ENCODE data around the gene RAPGEF4.

Gene RAPGEF4

GRCh38 chr2:172735582-172736423, at the start of gene RAPGEF4:
Gene RAPGEF4, plus strand, starts transcription at chr2:172735845. Its CDS starts 139 bp downstream, at chr2:172735984.
- DNase-seq (ENCODE audit: low spot score) = no peak

GRCh38 chr2:172693037-172693436, 42.6 kb upstream of the RAPGEF4 start:
- DNase-seq (ENCODE audit: low spot score) = peak; percentile 14

DNA sequence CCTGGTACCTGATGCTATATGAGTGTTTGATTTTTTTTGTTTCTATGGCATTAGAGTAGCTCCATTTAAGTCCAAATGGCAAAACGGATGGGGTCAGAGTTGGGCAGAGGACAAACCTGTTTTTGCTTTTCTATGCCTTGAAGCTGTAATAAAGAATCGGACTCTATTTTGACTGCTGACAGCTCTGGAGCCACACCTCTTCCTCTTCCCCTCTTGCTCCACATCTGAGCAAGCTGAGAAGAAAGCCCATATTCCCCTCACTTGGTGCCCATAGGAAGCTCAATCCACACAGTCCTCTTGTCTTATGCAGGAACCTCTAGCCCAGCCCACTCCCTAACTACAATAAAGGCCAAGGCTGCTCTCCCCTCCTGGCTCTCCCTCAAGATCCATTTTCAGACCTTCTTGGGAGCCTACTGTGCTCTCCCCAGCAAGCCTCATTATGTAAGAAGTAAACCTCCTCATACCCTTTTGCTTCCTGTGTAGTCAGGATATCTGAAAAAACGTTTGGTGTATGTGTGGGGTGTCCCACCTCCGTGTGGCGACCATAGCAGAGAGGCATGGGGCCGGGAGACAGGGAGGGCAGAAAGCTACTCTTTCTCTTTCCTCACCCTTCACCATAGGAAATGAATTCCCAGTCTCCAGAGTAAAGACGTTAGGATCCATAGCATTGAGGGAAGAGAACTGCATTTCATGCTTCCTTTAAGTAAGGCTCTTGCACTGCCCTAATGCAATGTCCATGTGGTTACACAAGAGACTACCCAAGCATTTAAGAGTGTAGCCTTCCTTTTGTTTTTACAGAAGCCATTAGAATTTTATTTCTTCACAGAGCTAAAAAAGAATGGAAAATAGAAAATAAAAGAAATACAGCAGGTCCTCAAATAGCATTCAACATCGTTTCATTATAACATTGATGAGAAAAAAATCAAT, 41.9 kb upstream of the RAPGEF4 start:
- no peak for DNase-seq (ENCODE audit: low spot score)

DNA sequence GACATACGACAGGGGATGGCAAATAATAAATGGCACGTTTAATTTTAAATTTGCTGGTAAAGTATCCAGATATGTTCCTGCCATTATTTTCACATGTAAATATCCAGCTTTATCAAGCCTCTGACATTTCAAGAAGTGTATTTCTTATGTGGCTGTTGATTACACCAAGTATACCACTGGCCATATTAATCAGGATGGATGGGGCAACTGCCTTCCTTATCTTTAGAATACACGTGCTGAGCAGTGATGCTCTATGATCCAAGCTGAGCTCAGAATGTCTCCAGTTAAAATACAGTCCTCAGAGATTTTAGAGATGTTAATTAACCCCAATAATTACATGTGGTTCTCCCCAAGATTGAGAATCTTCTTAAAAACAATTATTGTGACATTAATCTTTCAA, 38.3 kb upstream of the RAPGEF4 start:
- DNase-seq (ENCODE audit: low spot score) = no peak

GRCh38 chr2:172698041-172698863, 37.4 kb upstream of the RAPGEF4 start:
- peak; percentile 58 for DNase-seq (ENCODE audit: low spot score)

- no peak for DNase-seq (ENCODE audit: low spot score)
Measured at GRCh38 chr2:172701250-172701649, 34.4 kb upstream of the RAPGEF4 start.

GRCh38 chr2:172702451-172702850, 33.2 kb upstream of the RAPGEF4 start:
- no peak for DNase-seq (ENCODE audit: low spot score)

DNA sequence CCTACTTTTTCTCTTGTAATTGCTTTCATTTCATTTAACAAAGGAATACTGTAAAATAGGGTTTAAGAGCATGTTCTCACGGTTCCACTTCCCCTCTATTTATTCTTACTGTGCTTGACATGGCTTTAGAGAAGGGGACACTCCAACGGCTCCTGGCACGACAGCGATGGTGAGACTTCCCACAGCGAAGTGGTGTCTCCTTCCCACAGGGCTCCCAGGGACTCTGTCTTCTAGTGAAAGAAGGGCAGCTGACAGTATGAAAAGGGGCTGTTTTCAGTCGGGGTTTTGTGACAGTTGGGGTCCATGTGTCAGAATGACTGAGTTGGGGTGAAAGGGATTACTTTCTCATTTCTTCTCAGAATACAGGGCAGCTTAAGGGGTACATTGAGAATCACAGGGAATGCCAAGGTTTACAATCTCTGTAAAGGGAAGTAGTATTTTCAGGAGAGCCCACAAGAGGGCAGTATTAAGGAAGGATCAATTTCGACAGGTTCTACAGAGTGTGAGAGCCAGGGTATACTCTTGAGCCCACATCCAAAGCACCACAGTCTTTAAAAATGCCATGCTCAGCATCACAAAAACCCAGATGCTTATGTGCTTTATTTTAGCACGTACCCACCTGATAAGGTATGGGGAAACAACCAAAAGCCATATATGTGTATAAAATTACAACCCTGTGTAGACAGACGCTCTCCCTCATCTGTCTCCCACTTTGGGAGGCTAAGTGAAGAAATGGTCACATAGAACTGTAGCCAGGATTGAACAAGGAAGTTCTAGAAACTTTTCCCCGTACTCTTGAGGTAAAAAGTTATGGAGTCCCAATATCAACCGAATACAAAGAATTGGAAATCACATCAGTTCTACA, 31.3 kb upstream of the RAPGEF4 start:
- peak; percentile 22 for DNase-seq (ENCODE audit: low spot score)

- DNase-seq (ENCODE audit: low spot score) = no peak
Measured at GRCh38 chr2:172705352-172705751, 30.3 kb upstream of the RAPGEF4 start.

GRCh38 chr2:172708247-172708646, 27.4 kb upstream of the RAPGEF4 start:
- no peak for DNase-seq (ENCODE audit: low spot score)

DNA sequence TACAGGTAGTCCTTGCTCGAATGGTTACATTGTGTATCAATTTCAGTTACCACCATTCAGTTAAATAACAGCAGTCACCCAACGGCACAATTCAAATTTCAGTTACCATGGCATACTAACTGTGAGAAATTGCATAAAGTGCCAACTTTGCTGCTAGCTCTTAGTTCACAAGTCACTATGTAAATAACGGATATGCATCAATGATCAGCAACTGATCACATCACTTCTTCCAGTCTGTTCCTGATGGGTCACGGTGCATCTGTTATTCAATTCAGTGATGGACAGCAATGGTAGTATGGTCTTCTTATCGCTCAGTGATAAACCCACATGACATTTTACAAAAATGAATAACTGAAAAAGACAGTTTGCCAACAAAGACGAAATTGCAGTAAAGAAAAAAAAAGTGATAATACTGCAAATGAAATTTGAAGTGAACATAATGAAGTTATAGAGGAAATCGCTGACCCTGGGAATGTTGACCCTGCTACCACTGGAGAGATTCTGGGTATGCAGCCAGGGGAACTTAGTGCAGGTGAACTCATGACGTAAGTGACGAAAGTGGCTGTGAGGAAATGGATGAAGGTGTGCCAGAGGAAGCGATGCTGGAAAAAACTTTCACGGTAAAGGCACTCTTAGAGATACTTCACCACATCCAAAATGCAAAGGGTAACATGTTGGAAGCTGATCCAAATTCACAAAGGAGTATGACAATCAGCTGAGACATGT, 25.9 kb upstream of the RAPGEF4 start:
- DNase-seq (ENCODE audit: low spot score) = no peak

DNA sequence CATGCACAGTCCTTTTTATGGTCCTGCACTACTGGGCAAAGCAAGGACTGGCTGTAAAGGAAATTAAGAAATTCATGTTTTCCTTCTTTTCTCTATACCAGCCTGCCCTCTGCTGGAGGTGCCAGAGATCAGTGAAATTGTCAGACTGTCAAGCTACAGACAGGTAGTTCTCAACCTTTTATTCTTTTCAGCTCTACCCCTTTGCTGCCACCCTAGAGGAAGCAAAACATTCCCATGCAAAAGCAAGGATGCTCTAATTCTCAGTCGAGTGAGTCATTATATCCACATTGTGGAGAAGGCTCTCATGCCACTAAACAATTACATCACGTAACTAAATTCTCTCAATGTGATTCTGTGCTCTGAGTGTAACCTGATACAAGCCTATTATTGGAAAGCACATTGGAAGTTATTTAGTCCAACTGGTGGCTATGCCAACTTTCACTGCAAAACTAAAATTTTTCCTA, 25.0 kb upstream of the RAPGEF4 start:
- DNase-seq (ENCODE audit: low spot score) = peak; percentile 38

DNA sequence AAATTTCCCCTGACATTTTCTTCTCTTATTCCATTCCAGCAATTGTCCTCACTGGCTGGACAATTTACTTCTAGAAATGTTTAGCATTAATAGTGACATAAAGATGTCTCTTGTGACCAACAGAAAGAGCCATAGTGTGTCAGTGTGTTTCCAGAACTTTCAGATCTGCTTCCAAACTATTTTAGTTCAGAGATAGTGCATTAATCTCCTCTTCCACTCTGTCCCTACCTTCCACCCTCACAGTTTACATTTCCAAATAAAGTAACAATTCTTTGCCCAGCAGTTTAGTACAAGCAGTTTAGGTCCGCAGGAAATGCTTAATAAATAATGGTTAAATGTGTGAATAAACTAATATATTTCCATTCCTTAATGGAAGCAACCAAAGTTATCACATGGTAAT, 24.5 kb upstream of the RAPGEF4 start:
- DNase-seq (ENCODE audit: low spot score) = no peak

DNA sequence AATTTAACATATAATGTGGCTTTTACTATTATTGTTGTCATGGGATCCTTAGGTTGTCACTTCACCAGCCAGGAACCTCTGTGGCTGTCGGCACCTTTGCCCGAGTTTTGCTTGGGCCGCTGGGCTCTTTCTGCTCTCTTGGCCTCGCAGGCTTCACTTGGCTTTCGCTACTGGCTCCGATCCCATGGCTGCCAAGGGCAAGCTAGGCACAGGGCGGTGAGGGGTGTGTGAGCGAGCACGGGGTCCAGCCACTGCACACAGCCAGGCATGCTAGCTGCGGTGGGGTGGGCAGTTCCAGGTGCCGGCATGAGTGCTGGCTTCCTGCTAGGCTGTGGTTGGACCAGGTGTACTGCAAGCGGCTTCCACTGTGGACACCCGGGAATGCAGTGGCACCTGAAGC, 23.4 kb upstream of the RAPGEF4 start:
- no peak for DNase-seq (ENCODE audit: low spot score)

DNA sequence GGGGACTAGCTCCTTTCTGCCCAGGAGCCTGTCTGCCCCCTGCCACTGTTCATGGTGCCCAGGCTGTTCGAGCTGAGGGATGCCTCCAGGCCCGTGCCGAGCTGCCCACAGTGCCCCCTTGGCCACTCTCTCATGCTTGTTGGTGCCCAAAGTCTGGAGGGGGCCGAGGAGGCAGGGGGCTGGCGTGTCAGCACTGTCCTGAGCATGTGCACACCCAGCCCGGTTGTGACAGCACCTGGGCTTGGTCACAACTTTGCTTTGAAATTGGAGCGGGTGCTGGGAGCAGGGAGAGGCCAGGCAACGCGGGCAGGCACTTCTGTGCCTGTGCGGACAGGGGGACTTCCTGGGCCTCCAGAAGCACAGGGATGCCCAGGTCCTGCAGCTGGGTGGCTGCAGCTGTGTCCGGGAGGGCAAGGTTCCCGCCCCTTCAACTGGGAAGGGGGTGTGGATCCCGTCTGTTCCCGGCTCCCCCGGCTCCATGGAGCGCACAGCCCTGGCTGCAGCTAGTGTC, 22.2 kb upstream of the RAPGEF4 start:
- no peak for DNase-seq (ENCODE audit: low spot score)

DNA sequence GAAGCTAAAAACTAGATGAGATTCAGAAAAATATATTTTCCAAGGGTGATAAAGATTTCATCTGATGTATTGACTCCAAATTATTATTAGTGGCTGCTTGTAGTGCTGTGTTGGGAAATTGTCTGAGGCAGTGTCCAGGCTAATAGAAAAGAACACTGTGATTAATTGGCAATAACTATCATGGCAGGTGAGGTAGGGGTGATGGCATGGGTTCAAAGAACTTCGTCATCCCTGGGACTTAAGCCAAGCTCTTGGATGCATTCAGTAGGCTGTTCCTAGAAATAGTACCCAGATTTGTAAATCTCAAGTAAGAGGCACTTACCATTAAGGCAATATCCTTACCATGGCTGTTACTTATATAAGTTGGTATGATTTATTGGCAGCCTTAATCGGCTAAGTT, 13.2 kb upstream of the RAPGEF4 start:
- DNase-seq (ENCODE audit: low spot score) = no peak

- DNase-seq (ENCODE audit: low spot score) = no peak
Measured at GRCh38 chr2:172723286-172723685, 12.4 kb upstream of the RAPGEF4 start.

DNA sequence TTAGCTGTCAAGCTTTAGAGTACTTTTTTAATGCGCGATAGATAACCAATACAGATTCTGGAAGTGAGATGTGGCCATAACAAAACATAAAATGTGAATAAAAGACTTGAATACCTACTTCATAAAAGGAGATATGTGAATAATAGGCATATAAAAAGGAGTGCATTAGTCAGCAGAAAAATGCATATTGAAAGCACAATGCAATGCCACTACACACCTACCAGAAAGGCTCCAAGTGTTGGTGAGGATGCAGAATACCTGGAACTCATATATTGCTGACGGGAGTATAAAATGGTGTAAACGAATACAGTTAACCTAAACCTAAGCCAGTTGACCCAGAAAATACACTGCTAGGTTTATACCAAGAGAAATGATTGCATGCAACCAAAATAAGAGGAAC, 10.9 kb upstream of the RAPGEF4 start:
- DNase-seq (ENCODE audit: low spot score) = no peak

DNA sequence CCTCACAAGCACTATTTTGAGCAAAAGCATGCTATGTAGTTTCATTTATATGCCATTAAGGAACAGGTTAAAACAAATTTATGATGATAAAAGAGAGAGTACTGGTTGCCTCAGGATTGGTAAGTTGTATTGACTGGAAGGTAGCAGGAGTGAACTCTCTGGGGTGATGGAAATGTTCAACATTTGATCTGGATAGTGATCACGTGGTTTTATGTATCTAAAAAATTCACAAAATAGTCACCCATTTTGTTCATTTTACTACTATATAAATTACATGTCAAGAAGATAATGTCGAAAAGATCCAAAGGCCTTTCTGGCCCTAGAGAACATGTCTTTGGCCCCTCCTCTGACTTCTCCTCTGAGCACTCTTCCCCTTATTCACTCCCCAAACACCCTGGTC, 10.4 kb upstream of the RAPGEF4 start:
- DNase-seq (ENCODE audit: low spot score) = no peak

- no peak for DNase-seq (ENCODE audit: low spot score)
Measured at GRCh38 chr2:172725746-172726145, 9.9 kb upstream of the RAPGEF4 start.
